Fibroblast of lung (primary cell): ENCODE measurements around the gene KLF3.

Experiments
- EZH2 ChIP-seq: IDR thresholded peaks from 2 replicates; pipeline ENCODE4 v1.5.1; 2012; ENCODE audit warnings: low read length, control low read depth, mild to moderate bottlenecking; ENCODE audit errors: missing control alignments
- TF ChIP-seq, protein P1 (sequence below), 2 donors: IDR thresholded peaks in 1 of 2; conservative IDR thresholded peaks in 1 of 2; 1 replicate in 1 of 2; 2 replicates in 1 of 2; pipeline ENCODE4 v1.5.1; 2011 to 2012; ENCODE audit warnings: low read length in 2 of 2, control low read depth in 1 of 2, inconsistent platforms in 1 of 2, low read depth in 1 of 2, mild to moderate bottlenecking in 1 of 2

- TF ChIP-seq, protein P1, sequence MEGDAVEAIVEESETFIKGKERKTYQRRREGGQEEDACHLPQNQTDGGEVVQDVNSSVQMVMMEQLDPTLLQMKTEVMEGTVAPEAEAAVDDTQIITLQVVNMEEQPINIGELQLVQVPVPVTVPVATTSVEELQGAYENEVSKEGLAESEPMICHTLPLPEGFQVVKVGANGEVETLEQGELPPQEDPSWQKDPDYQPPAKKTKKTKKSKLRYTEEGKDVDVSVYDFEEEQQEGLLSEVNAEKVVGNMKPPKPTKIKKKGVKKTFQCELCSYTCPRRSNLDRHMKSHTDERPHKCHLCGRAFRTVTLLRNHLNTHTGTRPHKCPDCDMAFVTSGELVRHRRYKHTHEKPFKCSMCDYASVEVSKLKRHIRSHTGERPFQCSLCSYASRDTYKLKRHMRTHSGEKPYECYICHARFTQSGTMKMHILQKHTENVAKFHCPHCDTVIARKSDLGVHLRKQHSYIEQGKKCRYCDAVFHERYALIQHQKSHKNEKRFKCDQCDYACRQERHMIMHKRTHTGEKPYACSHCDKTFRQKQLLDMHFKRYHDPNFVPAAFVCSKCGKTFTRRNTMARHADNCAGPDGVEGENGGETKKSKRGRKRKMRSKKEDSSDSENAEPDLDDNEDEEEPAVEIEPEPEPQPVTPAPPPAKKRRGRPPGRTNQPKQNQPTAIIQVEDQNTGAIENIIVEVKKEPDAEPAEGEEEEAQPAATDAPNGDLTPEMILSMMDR (conservative IDR thresholded peaks at IDR 0.05 in 1 of 2, IDR thresholded peaks at IDR 0.05 in 1 of 2; ENCODE audit: low read depth in 1 of 2, low read length in 2 of 2) = no peak
- no peak for TF ChIP-seq EZH2
Observed at GRCh38 chr4:38639242-38639641, 24.8 kb upstream of the KLF3 start.
